ENCODE data around the gene RPRD2.

DNA sequence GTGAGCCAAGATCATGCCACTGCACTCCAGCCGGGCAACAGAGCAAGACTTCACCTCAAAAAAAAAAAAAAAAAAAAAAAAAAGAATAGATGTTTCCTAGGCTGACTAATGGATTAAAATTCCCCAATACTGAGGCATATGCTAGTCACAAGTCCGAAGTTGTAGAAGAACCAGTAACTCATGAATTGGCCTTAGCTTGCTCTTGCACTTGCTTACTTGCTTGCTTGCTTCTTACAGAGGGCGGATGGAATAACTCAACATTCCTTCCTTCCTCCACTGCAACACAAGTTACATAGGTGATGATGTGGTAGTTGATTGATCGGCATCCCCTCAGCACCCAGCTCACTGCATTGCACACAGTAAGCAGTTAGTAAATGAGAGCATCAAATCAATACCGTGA lies 120.5 kb downstream of the RPRD2 start:
- no peak for TF ChIP-seq EZH2 (IDR thresholded peaks at IDR 0.05; ENCODE audit: borderline replicate concordance, insufficient read depth, low read length, poor library complexity, severe bottlenecking)
- TF ChIP-seq, protein P1, sequence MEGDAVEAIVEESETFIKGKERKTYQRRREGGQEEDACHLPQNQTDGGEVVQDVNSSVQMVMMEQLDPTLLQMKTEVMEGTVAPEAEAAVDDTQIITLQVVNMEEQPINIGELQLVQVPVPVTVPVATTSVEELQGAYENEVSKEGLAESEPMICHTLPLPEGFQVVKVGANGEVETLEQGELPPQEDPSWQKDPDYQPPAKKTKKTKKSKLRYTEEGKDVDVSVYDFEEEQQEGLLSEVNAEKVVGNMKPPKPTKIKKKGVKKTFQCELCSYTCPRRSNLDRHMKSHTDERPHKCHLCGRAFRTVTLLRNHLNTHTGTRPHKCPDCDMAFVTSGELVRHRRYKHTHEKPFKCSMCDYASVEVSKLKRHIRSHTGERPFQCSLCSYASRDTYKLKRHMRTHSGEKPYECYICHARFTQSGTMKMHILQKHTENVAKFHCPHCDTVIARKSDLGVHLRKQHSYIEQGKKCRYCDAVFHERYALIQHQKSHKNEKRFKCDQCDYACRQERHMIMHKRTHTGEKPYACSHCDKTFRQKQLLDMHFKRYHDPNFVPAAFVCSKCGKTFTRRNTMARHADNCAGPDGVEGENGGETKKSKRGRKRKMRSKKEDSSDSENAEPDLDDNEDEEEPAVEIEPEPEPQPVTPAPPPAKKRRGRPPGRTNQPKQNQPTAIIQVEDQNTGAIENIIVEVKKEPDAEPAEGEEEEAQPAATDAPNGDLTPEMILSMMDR (IDR thresholded peaks at IDR 0.05; ENCODE audit: poor library complexity, severe bottlenecking): no peak
- no peak for TF ChIP-seq POLR2AphosphoS5 (IDR thresholded peaks at IDR 0.05)
- TF ChIP-seq, protein P2, sequence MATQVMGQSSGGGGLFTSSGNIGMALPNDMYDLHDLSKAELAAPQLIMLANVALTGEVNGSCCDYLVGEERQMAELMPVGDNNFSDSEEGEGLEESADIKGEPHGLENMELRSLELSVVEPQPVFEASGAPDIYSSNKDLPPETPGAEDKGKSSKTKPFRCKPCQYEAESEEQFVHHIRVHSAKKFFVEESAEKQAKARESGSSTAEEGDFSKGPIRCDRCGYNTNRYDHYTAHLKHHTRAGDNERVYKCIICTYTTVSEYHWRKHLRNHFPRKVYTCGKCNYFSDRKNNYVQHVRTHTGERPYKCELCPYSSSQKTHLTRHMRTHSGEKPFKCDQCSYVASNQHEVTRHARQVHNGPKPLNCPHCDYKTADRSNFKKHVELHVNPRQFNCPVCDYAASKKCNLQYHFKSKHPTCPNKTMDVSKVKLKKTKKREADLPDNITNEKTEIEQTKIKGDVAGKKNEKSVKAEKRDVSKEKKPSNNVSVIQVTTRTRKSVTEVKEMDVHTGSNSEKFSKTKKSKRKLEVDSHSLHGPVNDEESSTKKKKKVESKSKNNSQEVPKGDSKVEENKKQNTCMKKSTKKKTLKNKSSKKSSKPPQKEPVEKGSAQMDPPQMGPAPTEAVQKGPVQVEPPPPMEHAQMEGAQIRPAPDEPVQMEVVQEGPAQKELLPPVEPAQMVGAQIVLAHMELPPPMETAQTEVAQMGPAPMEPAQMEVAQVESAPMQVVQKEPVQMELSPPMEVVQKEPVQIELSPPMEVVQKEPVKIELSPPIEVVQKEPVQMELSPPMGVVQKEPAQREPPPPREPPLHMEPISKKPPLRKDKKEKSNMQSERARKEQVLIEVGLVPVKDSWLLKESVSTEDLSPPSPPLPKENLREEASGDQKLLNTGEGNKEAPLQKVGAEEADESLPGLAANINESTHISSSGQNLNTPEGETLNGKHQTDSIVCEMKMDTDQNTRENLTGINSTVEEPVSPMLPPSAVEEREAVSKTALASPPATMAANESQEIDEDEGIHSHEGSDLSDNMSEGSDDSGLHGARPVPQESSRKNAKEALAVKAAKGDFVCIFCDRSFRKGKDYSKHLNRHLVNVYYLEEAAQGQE (IDR thresholded peaks at IDR 0.05; ENCODE audit: borderline replicate concordance): no peak
